Gastroesophageal sphincter (tissue), 4 donors: ENCODE measurements around the gene RIMBP2. TPM values are rescaled to one million over a fixed set of nuclear protein-coding genes. Genes with fewer than 3 reads are reported as not detected.

Source experiments
- ATAC-seq: fragments of 150-250 bp; one replicate; pipeline ENCODE4 v1.9.1; 2016; ENCODE audit warnings: mild to moderate bottlenecking, moderate library complexity
- H3K27ac ChIP-seq, 4 donors: fragments of 200-600 bp; sonication (generic) in 3 of 4; 1 replicate in 3 of 4; 2 replicates in 1 of 4; pipeline ENCODE4 v1.5.1; 2016 to 2019
- H3K27me3 ChIP-seq: fragments of 200-600 bp; sonication (generic); one replicate; pipeline ENCODE4 v1.5.1; 2019
- H3K36me3 ChIP-seq, 2 donors: fragments of 200-600 bp; sonication (generic); one replicate each; pipeline ENCODE4 v1.5.1; 2019; ENCODE audit warnings: control low read depth in 1 of 2
- H3K4me1 ChIP-seq, 3 donors: fragments of 200-600 bp; sonication (generic); 1 replicate in 2 of 3; 2 replicates in 1 of 3; pipeline ENCODE4 v1.5.1; 2016 to 2019; ENCODE audit warnings: control low read depth in 2 of 3
- H3K4me3 ChIP-seq, 2 donors: fragments of 200-600 bp; sonication (generic); one replicate each; pipeline ENCODE4 v1.5.1; 2019; ENCODE audit warnings: mild to moderate bottlenecking in 1 of 2, moderate library complexity in 1 of 2
- H3K9me3 ChIP-seq, 3 donors: fragments of 200-600 bp; sonication (generic); one replicate each; pipeline ENCODE4 v1.5.1; 2017 to 2019; ENCODE audit warnings: control low read depth in 2 of 3
- EP300 ChIP-seq: sonication (generic); formaldehyde crosslinking; IDR thresholded peaks from one replicate; pipeline ENCODE4 v1.6.1; 2017; ENCODE audit warnings: antibody characterized with exemption, mild to moderate bottlenecking
- POLR2A ChIP-seq, 2 donors: fragments of 450-650 bp; IDR thresholded peaks; one replicate each; pipeline ENCODE4 v1.6.1; 2017; ENCODE audit warnings: antibody characterized with exemption in 2 of 2, mild to moderate bottlenecking in 2 of 2, moderate library complexity in 1 of 2
- POLR2AphosphoS5 ChIP-seq: sonication (generic); formaldehyde crosslinking; IDR thresholded peaks from one replicate; pipeline ENCODE4 v1.6.1; 2017; ENCODE audit warnings: antibody characterized with exemption
- WGBS, 2 donors: methylation state at CpG; one replicate each; pipeline ENCODE4 v1.1.5; 2018; ENCODE audit warnings: low coverage in 1 of 2; 5-methylcytosine and 5-hydroxymethylcytosine counted together
- total RNA-seq, 4 donors: library from RNA; depleted of rRNA; stranded (reverse); fragments of >200 nt; gene quantifications; one replicate each; pipeline ENCODE4 v1.1.0, GENCODE V29; 2016
- TF ChIP-seq, protein P1 (sequence below), 4 experiments: fragments of 200-600 bp in 2 of 4; fragments of 450-650 bp in 2 of 4; sonication (generic) in 1 of 4; IDR thresholded peaks; one replicate each; pipeline ENCODE4 v1.5.1; 2017 to 2019; ENCODE audit warnings: antibody characterized with exemption in 4 of 4, mild to moderate bottlenecking in 2 of 4, moderate library complexity in 2 of 4

RIMBP2 gene
- total RNA-seq, 4 donors from 2014 or later = 0.42 to 1.1 (median 0.60) TPM

DNA sequence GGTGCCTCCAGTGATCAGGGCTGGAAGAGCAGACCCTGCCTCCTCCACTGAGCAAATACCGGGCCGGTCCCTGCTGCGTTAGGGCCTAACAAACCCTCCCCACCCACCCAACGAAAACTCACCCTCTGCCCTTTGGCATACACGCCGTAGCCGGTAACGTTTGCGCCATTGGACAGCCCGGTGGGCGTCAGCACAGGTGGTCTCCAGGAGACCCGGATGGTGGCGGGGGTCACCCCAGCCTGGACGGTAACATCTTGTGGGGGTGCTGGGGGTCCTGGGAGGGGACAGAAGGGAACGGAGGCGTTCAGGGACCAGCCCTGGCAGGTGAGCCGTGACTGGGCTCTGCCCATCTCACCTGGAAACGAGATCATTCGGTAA lies 277.9 kb downstream of the RIMBP2 start:
- TF ChIP-seq, protein P1, sequence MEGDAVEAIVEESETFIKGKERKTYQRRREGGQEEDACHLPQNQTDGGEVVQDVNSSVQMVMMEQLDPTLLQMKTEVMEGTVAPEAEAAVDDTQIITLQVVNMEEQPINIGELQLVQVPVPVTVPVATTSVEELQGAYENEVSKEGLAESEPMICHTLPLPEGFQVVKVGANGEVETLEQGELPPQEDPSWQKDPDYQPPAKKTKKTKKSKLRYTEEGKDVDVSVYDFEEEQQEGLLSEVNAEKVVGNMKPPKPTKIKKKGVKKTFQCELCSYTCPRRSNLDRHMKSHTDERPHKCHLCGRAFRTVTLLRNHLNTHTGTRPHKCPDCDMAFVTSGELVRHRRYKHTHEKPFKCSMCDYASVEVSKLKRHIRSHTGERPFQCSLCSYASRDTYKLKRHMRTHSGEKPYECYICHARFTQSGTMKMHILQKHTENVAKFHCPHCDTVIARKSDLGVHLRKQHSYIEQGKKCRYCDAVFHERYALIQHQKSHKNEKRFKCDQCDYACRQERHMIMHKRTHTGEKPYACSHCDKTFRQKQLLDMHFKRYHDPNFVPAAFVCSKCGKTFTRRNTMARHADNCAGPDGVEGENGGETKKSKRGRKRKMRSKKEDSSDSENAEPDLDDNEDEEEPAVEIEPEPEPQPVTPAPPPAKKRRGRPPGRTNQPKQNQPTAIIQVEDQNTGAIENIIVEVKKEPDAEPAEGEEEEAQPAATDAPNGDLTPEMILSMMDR (IDR thresholded peaks at IDR 0.05) = no peak
- TF ChIP-seq POLR2AphosphoS5 (no peak), EP300 (no peak), POLR2A (IDR thresholded peaks at IDR 0.05) (no peak)
- no peak for ATAC-seq
- Histone ChIP-seq H3K9me3 (peaks cover 0 to 10% (median 0%) of the 10 kb centered on the region in 3 donors), H3K36me3 (no peaks in the 10 kb centered on the region), H3K27me3 (no peaks in the 10 kb centered on the region), H3K4me3 (no peak overlapping the region), H3K4me1 (no peaks in the 10 kb centered on the region), H3K27ac (no peak overlapping the region)
- WGBS, 2 donors = 84% methylated on average over 7 of the region's 19 CpGs; no CpG with 5 or more reads in 1 of the 2 donors

DNA sequence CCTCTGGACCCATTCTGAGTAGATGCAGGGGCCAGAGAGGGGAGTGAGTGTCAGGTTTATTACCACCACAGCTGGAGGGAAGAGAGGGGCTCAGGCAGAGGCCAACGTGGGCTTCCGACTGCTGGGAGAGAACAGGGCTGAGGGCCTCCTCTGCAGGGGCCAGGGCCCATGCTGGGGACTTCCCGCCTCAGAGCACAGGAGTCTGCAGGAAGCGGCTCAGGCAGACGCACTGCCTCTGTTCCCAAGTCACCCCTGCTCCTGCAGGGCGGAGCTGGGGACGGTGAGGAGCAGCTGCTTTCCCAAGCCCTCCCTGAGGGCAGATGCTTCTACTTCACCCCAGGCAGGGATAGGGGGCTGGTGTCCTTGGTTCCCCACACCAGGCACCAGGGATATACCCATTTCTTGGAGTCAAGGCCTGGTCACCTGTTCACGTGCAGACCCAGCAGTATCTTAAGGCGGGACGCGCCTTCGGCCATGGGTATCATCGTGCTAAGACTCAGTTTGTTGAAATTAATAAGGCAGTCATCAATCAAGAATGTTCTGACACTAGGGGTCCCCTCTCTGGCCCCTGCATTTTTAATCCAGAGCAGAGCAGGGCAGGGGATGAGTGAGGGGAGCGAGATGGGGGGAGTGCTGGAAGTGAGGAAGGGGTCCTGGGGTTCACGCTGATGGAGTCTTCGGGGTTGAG lies 278.4 kb downstream of the RIMBP2 start:
- WGBS, 2 donors = 90 to 96% methylated on average over 2 to 3 of the region's 16 CpGs
- H3K9me3 ChIP-seq = peaks cover 0 to 13% (median 0%) of the 10 kb centered on the region in 3 donors

DNA sequence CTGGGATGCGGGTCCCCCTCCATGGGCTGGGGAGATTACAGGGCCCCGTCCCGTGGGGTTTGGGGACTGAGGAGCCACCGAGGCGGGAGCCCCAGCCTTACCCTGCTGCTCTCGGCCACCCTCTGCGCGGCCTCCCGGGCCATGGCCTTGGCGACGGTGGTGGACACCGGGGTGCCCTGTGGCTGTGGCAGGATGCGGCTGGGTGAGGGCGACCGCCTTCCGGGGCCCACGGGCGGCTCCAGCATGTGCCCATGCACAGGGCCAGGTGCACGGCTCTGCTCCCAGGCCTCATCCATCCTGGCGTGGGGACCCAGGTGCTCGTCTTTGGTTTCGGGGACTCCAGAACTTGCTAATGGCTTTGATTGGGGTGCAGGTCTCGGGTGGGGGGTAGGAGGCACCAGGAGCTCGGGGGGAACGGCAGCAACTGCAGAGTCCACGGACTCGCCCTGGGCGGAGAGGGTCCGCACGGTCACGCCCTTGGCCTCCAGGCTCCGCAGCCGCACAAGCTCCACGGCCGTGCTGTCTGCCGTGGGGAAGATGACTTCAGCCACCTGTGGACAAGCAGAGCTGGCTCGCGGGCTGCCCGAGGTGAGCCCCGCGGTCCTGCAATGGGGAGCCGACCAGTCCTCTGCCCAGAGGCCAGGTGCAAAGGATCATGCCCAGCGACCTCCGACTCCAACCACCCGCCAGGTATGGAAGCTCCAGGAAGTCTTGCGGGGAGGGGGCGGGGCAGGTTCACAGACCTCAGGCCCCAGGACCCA lies 279.2 kb downstream of the RIMBP2 start:
- no peak overlapping the region for H3K4me3 ChIP-seq
- 98% methylated on average over 9 of the region's 47 CpGs; no CpG with 5 or more reads in 1 of the 2 donors for WGBS, 2 donors
- ATAC-seq = no peak

More for the DNA sequence above, 278.4 kb downstream of the RIMBP2 start:
- Histone ChIP-seq H3K4me3 (no peak overlapping the region), H3K27me3 (no peaks in the 10 kb centered on the region), H3K27ac (no peak overlapping the region), H3K36me3 (no peaks in the 10 kb centered on the region), H3K4me1 (no peaks in the 10 kb centered on the region)
- no peak for TF ChIP-seq POLR2AphosphoS5
- TF ChIP-seq POLR2A (IDR thresholded peaks at IDR 0.05) = no peak
- TF ChIP-seq, protein P1 (IDR thresholded peaks at IDR 0.05) = no peak
- no peak for TF ChIP-seq EP300
- ATAC-seq = no peak

DNA sequence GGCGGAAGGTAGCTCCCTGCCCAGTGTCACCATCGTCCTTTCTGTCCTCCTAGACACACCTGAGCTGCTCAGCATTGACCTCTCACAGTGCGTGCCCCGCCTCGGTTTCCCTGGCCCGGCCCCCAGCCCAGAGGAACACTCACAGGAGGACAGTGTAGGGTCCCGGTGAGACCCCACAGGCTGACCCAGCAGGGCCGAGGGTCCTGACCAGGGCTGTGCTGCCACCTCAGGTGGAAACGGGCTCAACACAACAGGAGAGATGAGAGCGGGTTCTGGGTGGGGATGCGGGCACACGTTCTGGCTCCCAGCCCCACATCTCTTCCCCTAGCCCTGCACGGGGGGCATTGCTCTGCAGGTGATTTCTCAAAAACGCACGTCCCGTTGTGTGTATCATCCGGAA lies 280.3 kb downstream of the RIMBP2 start:
- H3K4me1 ChIP-seq = no peaks in the 10 kb centered on the region
- H3K27me3 ChIP-seq = no peaks in the 10 kb centered on the region
- H3K4me3 ChIP-seq = no peak overlapping the region
- ATAC-seq = no peak
- no peak for TF ChIP-seq POLR2AphosphoS5
- TF ChIP-seq, protein P1 (IDR thresholded peaks at IDR 0.05) = no peak
- TF ChIP-seq POLR2A (IDR thresholded peaks at IDR 0.05) = no peak
- TF ChIP-seq EP300 = no peak
- 83 to 92% methylated on average over 6 to 9 of the region's 17 CpGs for WGBS, 2 donors
- H3K36me3 ChIP-seq = no peaks in the 10 kb centered on the region
- no peak overlapping the region for H3K27ac ChIP-seq
- H3K9me3 ChIP-seq = peaks cover 0 to 13% (median 0%) of the 10 kb centered on the region in 3 donors

More for the DNA sequence above, 279.2 kb downstream of the RIMBP2 start:
- H3K27me3 ChIP-seq = no peaks in the 10 kb centered on the region
- no peak overlapping the region for H3K27ac ChIP-seq
- peaks cover 0 to 13% (median 0%) of the 10 kb centered on the region in 3 donors for H3K9me3 ChIP-seq
- no peak for TF ChIP-seq POLR2AphosphoS5
- no peak for TF ChIP-seq POLR2A (IDR thresholded peaks at IDR 0.05)
- H3K4me1 ChIP-seq = no peaks in the 10 kb centered on the region
- H3K36me3 ChIP-seq = no peaks in the 10 kb centered on the region

DNA sequence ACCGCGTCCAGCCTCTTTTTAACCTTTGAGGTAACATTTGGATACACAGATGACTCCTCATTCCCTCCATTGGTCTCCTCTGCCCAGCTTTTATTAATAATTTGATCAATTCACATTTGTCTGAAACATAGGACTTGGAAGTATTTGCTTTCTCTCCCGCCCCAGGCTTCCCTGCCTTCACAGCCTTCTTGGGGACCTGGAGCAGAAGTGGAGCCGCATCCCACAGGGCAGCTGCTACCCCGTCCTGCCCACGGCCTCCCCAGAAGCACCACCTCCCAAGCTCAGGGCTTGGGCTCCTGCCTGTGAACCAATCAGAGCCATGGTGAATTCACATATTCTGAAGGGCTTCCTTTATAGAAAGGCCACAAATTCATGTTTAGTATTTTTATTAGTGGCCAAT lies 280.8 kb downstream of the RIMBP2 start:
- Histone ChIP-seq H3K4me3 (no peak overlapping the region), H3K4me1 (no peaks in the 10 kb centered on the region), H3K27me3 (no peaks in the 10 kb centered on the region), H3K9me3 (peaks cover 0 to 13% (median 0%) of the 10 kb centered on the region in 3 donors), H3K27ac (no peak overlapping the region), H3K36me3 (no peaks in the 10 kb centered on the region)
- ATAC-seq = no peak
- TF ChIP-seq POLR2AphosphoS5 (no peak), EP300 (no peak), POLR2A (IDR thresholded peaks at IDR 0.05) (no peak)
- TF ChIP-seq, protein P1 (IDR thresholded peaks at IDR 0.05) = no peak
- 76 to 80% methylated on average over 2 to 3 of the region's 6 CpGs for WGBS, 2 donors
